ENCODE measurements around the gene CDKN2B.
"Not testable (repeated sequence)": the region's sequence is repeated elsewhere in the genome, so short reads cannot be mapped to it uniquely, and the experiment has no call there.

CDKN2B gene

GRCh38 chr9:21968331-21969010 is 40.6 kb downstream of the CDKN2B start:
- peak; percentile 17 for DNase-seq

- no peak for DNase-seq
Observed at GRCh38 chr9:21967702-21968101, 41.4 kb downstream of the CDKN2B start.

- no peak for DNase-seq
Observed at GRCh38 chr9:21967169-21967568, 41.9 kb downstream of the CDKN2B start.

GRCh38 chr9:21966140-21966851 is 42.8 kb downstream of the CDKN2B start:
- DNase-seq = no peak

GRCh38 chr9:21965401-21965951 is 43.6 kb downstream of the CDKN2B start:
- DNase-seq = peak; percentile 74

- no peak for DNase-seq
Observed at GRCh38 chr9:21964925-21965385, 44.1 kb downstream of the CDKN2B start.

- DNase-seq = no peak
Observed at GRCh38 chr9:21961569-21961968, 47.5 kb downstream of the CDKN2B start.

- not testable (repeated sequence) for DNase-seq
Observed at GRCh38 chr9:21959268-21959667, 49.8 kb downstream of the CDKN2B start.

GRCh38 chr9:21958833-21959232 is 50.3 kb downstream of the CDKN2B start:
- no peak for DNase-seq
